HL-60 (cell line): ENCODE data around the gene TANGO6.

Experiments
- DNase-seq, 2 experiments: peaks; one replicate each; pipeline ENCODE4 v3.0.0-alpha.2; 2010 to 2020; ENCODE audit warnings: low read depth in 1 of 2, low spot score in 1 of 2
- H3K27ac ChIP-seq: fragments of 250-450 bp; sonication (Bioruptor Pico); replicated peaks from 2 replicates; pipeline ENCODE4 v1.5.1; 2020; ENCODE audit warnings: mild to moderate bottlenecking, moderate library complexity
- H3K27me3 ChIP-seq: fragments of 250-450 bp; sonication (Bioruptor Pico); 2 replicates; pipeline ENCODE4 v1.5.1; 2021; ENCODE audit warnings: mild to moderate bottlenecking, moderate library complexity; ENCODE audit not compliant: insufficient read depth, poor library complexity, severe bottlenecking
- H3K4me3 ChIP-seq: replicated peaks from 2 replicates; pipeline ENCODE4 v1.5.1; 2011; ENCODE audit warnings: mild to moderate bottlenecking, control low read depth, low read length; ENCODE audit not compliant: insufficient read depth
- CTCF ChIP-seq: IDR thresholded peaks from one replicate; pipeline ENCODE4 v1.5.1; 2011; ENCODE audit warnings: low read length, control low read depth, inconsistent platforms; ENCODE audit not compliant: insufficient read depth
- GABPA ChIP-seq: IDR thresholded peaks from 2 replicates; pipeline ENCODE4 v1.6.1; 2012; ENCODE audit warnings: low read depth
- POLR2AphosphoS5 ChIP-seq: IDR thresholded peaks from 2 replicates; pipeline ENCODE4 v1.6.1; 2012; ENCODE audit warnings: low read depth
- REST ChIP-seq: IDR thresholded peaks from 2 replicates; pipeline ENCODE4 v1.6.1; 2012; ENCODE audit warnings: low read depth; ENCODE audit not compliant: insufficient replicate concordance
- SPI1 ChIP-seq: IDR thresholded peaks from 2 replicates; pipeline ENCODE4 v1.6.1; 2012; ENCODE audit warnings: low read depth, mild to moderate bottlenecking, borderline replicate concordance

TANGO6 gene

GRCh38 chr16:69073181-69073702 is 229.9 kb downstream of the TANGO6 start:
- H3K27me3 ChIP-seq, result no peaks in the 10 kb centered on the region
- TF ChIP-seq REST, result no peak
- no peak for TF ChIP-seq SPI1
- TF ChIP-seq POLR2AphosphoS5, result no peak
- no peak for TF ChIP-seq CTCF
- no peak for TF ChIP-seq GABPA
- DNase-seq, result no peak
- H3K4me3 ChIP-seq, result no peak overlapping the region
- no peak overlapping the region for H3K27ac ChIP-seq

- H3K4me3 ChIP-seq, result no peak overlapping the region
- no peaks in the 10 kb centered on the region for H3K27me3 ChIP-seq
- TF ChIP-seq GABPA, result no peak
- no peak for TF ChIP-seq REST
- no peak for TF ChIP-seq CTCF
- TF ChIP-seq POLR2AphosphoS5, result no peak
- TF ChIP-seq SPI1, result no peak
- H3K27ac ChIP-seq, result no peak overlapping the region
- DNase-seq, result no peak
Observed at GRCh38 chr16:69077251-69077650, 233.9 kb downstream of the TANGO6 start.

GRCh38 chr16:69078073-69078472 is 234.7 kb downstream of the TANGO6 start:
- Histone ChIP-seq H3K27ac (no peak overlapping the region), H3K27me3 (no peaks in the 10 kb centered on the region), H3K4me3 (no peak overlapping the region)
- DNase-seq, result no peak
- TF ChIP-seq SPI1, result no peak
- no peak for TF ChIP-seq REST
- TF ChIP-seq GABPA, result no peak
- TF ChIP-seq CTCF, result no peak
- no peak for TF ChIP-seq POLR2AphosphoS5
